Measurements from ENCODE around the gene PXDC1.
"Not testable (repeated sequence)": the region's sequence is repeated elsewhere in the genome, so short reads cannot be mapped to it uniquely, and the experiment has no call there.

PXDC1 gene

DNA sequence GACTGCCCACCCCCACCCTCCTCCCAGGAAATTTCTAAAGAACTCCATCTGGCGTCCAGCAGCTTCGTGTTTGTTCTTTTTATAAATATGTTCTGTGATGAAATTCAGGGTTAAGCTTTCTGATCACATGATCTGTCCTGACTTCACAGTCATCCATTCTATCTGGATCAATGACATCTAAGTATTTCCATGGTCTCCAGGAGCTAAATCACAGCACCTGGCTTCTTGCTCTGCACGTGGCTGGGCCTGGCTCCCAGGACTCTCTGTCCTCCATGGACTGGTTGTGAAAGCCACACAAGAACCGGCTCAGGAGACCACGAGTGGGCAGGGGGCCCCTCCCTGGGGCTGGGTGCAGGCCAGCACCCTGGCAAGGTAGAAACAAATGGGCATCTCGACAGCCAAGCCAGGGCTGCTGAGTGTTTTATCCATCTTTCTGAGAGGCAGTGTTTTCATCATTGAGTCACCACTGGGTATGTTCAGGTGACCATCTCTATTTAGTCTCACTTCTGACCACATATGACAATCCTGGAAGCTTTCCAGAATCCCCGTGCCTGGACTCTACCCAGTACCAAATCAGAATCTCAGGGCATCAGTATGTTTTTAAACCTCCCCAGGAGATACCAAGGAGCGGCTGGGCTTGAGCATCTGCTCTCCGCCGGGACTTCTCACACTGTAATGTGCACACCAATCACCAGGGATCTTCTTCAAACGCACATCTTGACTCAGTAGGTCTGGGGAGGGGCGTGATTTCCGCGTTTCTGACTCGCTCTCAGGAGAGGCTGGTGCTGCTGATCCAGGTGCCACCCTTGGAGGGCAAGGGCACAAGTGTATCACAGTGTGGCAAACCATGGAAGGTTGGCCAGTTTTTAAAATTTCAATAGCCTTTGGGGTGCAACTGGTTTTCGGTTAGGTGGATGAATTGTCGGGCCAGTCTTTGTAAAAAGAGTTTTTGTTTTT lies 31.6 kb upstream of the PXDC1 start:
- no peak for DNase-seq

DNA sequence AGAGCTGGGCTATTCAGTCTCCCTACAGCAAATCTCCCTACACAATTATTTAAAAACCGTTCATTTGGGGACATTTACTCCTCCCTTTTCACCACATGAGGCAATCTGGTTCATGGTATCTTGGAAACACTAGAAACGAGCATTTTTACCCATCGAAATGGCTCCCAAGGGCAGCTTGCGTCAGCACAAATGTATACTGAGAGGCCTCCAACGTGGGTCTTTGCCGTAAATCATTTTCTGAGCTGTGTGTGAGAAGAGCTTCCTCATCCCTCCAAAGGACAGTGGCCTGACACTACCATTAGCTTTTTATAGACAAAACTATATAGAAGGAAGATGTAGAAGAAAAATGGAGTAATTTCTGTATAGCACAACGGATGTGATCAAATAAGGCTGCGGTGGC lies 30.0 kb upstream of the PXDC1 start:
- DNase-seq = no peak

DNA sequence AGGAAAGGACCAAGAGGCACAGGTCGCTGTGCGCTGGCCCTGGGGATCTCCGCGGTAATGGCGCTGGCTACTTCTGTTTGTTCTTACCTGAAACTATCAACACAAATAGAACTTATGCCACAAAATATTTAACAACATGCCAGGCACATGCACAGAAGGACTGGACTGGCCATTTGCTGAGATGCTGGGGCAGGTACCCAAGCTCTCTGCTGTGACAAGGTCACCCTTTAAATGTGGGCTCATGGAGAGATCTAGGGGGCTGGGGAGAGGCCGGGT lies 28.0 kb upstream of the PXDC1 start:
- DNase-seq = no peak

DNA sequence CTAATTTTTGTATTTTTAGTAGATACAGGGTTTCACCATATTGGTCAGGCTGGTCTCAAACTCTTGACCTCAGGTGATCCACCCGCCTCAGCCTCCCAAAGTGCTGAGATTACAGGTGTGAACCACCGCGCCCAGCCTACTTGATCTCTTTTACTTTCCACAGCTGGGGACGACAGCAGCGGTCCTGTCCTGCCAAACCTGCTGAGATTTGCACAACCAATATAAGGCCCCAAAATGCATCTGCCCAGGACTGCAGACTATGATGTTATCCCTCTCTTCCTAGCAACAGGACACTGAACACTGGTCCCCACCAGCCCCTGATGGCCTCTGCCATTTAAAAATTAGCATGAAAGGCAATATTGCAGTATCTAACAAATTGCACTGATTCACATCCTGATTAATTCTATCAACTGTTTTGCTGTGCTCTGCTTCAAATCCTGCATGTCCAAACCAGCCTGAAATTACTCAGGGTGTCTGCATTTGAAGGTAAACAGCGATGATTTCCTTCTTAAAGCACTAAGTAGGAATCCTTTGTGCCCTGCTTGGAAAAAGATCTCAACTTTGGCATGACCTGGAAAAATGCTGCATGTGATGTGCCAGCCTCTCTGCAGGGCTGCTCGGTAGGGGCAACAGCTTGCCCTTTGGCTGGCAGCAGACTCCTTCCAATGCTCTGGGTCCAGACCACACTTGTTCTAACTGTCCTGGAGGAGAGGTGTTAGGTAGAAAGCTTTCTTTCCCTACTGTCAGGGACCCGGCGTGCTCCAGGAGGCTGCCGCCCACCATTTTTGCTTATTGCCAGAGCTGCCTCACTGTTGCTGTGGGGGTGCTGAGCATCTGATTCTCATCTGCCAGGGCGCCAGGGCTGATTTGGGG lies 27.4 kb upstream of the PXDC1 start:
- no peak for DNase-seq

DNA sequence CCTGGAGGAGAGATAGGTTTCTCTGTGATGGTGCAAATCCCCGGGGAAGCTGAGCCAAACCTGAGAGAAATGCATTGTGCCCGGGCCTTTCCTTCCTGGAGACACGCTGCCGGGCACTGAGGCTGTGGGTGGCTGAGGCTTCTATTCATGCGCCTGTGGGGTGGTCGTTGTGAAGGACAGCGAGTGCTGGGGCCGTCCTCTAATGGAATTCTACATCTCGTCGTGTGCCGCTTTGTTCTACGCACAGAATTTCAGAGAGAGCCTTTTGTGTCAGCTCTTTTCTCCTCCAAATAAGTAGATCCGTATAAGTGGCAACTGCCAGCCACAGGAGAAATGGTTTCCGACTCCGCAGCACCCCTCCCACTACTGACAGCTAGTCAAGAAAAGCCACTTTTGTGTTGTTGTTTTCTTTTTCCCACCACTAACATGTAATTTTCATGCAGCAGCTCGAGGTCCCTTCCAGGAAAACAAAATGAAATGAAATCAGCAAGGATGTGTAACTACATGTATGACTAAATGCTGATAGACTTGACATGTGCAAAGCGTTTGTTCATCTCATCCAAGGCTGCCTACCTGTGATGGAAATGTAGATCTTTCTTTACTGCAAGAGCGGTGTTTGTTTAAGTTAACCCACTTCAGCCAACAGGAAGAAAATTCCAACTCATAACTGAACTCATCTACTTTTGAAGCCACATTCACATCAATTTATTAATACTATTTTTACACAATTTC lies 26.4 kb upstream of the PXDC1 start:
- DNase-seq = no peak

DNA sequence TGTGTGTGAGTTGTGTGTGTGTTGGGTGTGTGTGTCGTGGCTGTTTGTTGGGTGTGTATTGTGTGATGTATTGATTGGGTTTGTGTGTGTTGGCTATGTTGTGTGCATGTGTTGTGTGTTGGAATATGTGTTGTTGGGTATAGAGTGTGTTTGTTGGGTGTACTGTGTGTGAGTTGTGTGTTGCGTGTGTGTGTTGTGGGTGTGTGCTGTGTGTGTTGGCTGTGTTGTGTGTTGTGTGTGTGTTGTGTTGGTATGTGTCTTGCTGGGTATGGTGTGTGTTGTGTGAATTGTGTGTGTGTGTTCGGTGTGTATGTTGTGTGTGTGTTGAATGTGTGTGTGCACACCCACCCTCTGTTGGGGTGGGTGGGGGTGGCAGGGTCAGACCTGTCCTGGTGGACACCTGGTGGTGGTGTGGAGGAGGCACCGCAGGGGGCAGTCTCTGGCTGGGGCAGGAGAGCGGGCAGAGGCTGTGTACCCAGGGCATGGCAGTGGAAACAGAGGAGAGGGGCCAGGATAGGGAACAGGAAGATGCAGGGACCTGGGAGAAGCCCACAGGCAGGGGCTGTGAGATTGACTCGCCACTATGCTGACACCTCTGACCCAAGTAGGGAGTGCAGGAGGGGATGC lies 25.5 kb upstream of the PXDC1 start:
- DNase-seq = peak in 1 of 3 donors; percentile 15

DNA sequence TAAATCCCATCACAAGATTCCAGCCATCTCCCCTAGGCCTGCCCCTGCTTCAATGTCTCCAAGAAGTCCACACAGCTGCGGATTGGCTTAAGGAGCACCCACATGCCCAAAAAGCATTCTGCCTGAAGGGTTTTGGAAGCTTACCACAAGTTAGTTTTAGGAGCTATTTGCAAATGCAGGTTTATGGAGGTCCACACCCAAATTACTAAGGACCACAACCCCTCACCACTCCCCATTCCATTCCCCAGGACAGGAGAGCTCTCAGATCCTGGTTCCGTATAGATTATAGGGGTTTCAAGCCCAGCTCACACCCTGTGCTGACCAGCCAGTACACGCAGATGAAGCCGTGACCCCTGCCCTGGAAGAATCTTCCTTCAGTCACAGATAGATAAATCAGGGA lies 24.3 kb upstream of the PXDC1 start:
- no peak for DNase-seq

DNA sequence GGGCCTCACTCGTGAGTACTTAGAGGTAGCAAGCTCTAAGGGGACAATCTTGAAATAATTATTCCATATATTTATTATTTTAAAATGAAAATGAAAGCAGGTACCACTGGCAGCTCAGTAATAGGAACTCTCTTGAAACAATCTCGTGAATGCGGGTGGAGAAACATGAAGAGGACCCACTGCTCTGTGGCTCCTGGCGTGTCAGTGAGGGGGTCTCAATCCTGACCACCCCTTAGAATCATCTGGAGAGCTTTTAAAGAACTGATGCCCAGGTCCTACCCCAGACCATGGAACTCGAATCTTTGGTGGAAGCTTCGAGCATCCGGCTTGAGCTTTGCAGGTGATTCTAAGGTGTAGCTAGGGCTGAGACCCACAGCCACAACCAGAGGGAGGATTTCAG lies 23.9 kb upstream of the PXDC1 start:
- no peak for DNase-seq

DNA sequence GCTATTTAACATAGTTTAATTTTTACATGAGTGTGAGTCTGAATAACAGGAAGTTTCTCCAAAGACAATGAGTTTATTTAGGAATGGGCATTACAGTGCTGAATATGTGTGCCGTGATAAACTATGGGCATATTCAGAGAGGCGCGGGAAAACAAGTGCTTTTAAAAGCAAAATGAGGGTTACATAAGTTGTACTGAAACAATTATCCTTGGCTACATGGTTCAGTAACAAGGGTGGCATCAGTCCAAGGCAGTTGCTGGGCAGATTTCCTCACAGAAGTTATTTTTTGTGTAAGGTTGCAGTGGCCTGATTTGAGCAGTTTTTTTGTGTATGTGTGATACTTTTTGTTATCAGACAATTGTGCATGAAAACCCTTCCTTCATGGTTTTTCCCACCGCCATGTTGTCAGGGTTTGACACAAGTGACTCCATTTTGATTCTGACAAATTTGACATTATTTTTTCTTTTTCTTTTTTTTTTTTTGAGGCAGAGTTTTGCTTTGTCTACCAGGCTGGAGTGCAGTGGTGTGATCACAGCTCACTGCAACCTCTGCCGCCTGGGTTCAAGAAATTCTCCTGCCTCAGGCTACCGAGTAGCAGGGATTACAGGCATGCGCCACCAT lies 22.3 kb upstream of the PXDC1 start:
- DNase-seq = no peak

DNA sequence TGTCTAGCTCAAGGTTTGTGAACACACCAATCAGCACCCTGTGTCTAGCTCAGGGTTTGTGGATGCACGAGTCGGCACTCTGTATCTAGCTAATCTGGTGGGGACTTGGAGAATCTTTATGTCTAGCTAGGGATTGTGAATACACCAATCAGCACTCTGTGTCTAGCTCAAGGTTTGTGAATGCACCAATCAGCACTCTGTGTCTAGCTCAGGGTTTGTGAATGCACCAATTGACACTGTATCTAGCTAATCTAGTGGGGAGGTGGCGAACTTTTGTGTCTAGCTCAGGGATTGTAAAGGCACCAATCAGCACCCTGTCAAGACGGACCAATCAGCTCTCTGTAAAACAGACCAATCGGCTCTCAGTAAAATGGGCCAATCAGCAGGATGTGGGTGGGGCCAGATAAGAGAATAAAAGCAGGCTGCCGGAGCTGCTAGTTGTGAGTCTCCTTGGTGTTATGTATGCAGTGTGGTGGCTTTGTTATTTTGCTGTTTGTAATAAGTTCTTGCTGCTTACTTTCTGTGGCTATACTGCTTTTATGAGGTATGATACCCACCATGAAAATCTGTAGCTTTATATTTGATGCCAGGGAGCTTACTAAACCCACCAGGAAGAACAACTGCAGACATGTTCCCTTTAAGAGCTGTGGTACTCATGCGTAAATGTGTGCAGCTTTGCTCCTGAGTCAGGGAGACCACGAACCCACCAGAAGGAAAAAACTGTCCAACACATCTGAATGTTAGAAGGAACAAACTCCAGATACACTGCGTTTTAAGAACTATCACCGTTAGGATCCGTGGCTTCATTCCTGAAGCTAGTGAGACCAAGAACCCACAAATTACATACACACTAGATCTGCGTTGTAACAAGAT lies 20.9 kb upstream of the PXDC1 start:
- DNase-seq = not testable (repeated sequence)

DNA sequence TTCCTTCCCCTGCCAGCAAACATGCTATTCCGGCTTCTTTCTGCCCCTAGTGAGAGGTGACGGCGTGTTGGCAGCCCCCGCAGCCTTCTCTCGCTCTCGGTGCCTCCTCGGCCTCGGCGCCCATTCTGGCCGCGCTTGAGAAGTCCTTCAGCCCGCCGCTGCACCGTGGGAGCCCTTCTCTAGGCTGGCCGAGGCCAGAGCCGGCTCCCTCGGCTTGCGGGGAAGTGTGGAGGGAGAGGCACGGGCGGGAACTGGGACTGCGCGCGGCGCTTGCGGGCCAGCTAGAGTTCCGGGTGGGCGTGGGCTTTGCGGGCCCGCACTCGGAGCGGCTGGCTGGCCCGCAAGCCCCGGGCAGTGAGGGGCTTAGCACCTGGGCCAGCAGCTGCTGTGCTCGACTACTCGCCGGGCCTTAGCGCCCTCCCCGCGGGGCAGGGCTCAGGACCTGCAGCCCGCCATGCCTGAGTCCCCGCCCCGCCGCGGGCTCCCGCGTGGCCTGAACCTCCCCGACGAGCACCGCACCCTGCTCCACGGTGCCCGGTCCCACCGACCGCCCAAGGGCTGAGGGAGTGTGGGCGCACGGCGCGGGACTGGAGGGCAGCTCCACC lies 20.0 kb upstream of the PXDC1 start:
- no peak for DNase-seq

DNA sequence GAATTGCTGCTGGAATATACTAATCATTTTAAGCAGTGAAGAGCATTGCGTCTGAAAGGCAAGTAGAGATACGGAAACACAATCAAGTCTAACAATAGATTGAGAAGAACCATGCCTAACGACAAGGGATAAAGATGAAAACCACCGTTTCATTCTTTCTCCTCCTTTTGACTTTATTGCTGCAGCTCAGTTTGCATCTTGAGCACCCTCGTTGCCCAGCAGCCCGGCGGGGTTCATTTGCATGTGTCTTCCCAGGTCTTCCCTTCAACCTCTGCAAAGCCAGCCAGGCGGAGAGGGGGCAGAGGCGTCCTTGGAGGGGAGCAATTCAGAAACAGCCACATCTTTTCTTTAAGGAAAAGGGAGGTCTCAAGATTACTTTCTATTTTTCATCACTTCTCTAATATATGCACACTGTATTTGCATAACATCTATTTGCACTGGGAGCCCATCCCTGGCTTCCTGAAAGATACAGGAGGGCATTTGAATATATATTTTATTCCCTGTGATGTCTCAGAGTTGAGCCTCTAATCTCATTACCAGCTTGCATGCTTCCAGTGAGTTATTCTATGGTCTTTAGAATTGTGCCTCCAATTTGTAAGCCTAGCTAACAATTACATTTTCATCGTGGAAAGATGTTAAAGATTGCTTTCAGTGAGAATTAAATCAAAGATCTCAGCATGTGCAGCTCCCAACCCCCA lies 18.7 kb upstream of the PXDC1 start:
- no peak for DNase-seq

DNA sequence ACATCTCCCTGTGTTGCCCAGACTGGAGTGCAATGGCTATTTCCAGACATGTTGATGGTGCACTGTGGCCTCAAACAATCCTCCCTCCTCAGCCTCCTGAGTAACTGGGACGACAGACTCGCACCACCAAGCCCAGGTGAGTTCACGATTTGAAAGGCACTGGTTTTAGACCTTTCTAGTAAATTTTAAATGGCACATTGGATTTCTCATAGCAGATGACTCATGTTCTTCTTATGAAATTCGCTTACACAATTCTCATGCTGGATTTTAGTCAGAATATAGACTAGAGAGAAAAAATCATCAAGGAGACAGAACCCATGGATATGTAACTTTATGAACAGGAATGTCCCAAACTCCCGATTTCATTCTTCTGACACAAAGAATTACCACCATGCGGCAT lies 18.1 kb upstream of the PXDC1 start:
- peak; percentile 48 to 85 (median 83) for DNase-seq

DNA sequence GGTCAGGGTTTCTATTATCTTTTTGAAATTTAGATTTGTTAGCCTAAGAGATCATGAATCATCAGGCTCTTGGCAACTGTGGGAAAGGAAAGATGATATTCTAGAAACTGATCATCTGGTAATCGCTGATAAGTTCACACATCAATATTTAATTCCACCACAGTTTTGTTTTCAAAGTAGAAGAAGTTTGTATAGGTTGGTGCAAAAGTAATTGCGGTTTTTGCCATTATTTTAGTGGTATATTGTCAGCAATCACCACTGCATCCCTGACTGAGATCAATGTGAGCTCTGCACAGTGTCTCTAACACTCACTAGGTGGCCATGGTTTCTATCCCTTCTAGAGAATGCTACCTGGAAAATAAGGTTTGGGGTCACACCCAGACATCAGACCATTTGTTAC lies 17.0 kb upstream of the PXDC1 start:
- no peak for DNase-seq

DNA sequence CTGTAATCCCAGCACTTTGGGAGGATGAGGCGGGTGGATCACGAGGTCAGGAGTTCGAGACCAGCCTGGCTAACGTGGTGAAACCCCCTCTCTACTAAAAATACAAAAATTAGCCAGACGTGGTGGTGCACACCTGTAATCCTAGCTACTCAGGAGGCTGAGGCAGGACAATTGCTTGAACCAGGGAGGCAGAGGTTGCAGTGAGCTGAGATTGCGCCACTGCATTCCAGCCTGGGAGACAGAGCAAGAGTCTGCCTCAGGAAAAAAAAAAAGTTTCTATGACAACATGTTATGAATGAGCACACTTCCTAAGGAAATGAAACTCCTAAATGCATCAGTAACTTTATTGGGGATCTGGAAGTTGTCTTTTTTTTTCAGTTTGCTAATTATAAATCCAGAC lies 16.0 kb upstream of the PXDC1 start:
- peak; percentile 54 to 87 (median 84) for DNase-seq

DNA sequence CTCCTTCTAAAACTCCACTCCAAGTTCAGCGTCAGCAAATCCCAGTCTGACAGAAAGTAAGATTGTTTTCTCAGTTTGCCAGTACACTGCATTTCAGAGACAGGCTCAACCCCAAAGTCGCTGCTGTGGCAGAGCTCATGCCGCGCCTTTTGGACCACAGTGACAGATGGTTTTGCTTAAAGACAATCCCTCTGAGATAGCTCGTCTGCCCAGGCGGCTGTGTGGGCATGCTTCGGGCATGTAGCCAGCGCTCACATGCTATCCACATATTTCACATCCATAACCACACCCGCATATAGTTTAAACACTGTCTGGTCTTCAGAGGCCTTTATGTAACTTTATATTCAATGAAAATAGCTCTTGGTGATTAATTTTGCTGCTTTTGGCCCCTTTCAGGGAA lies 14.7 kb upstream of the PXDC1 start:
- DNase-seq = no peak

DNA sequence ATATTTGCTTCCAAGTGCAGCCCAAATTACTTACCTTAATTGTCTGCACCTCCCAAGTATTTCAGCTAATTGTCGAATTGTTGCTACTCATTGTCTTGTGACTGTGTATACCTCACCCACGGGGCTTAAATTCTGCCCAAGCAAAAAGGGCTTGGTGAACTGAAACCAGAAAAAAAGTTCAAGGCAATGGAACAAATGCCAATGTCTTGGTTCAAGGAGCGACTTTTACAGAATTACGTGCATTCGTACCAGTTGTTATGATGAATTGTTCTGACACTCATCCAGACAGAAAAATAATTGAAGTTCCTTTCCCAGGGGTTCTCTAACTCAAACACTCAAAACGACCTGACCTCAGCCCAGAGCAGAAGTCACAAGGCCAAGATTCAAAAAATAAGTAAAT lies 13.9 kb upstream of the PXDC1 start:
- DNase-seq = peak in 2 of 3 donors; percentile 17 to 19

DNA sequence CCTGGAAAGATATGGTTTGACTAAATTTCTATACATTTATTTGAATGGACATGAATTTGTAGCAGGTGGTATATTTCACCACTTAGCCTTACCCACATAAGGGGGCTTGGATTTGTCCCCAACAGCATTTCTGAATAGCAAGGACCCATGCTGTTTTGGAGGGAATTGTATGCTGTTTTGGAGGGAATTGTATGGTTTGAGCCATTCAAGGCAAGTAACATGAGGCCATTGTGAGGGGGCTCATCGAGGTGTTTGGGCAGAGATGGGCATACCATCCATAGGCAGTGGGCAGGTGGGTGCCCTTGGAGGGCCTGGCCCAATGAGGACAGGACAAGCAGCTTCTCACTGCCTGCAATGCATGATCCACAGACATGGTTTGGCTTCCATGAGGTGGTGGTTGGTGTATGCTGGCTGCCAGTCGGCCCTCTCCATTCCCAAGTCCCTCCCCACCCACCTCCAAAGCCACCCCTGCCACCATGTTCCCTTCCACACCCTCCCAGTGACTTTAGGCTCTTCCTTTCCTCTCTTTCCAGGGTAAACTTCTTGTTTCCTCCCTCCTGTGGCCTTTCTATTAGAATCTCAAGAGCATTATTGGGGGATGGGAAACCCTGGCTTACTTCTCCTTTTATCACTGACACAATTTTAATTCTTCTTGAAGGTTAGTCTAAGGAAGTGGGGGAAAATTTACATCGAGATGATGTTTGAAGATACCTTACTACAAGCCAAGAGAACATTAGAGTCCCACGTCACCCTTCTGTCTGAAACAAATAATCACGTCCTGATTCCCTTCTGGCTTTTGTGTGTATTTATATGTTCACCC lies 13.2 kb upstream of the PXDC1 start:
- peak; percentile 46 to 57 (median 53) for DNase-seq

DNA sequence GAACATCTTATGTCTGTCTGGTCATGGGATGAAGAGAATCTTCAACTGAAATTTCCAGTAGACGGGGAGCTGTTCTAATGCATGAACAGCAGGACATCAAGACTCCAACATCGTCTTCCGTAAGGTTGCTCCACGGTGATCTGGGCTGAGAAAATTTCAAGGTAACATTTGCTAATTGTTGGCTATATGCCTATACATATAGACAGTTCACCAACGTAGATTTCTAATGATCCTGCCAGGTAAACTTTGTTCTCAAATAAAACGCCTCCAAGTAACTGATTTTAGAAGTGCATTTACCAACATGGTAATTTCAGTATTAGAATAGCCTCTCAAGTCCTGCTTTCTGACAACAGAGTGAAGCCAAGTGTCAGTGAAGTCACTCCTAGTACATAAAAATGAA lies 11.3 kb upstream of the PXDC1 start:
- no peak for DNase-seq
